Body of pancreas (tissue), 4 donors: ENCODE measurements around the gene GOLGA8S.

Experiments used
- POLR2A ChIP-seq, 3 donors: fragments of 450-650 bp; IDR thresholded peaks; one replicate each; pipeline ENCODE4 v1.6.1; 2016; ENCODE audit warnings: antibody characterized with exemption in 3 of 3, mild to moderate bottlenecking in 2 of 3
- TF ChIP-seq, protein P1 (sequence below), 7 experiments: fragments of 450-650 bp in 4 of 7; fragments of 200-600 bp in 3 of 7; sonication (generic) in 3 of 7; IDR thresholded peaks; one replicate each; pipeline ENCODE4 v1.5.1; 2016 to 2019; ENCODE audit warnings: antibody characterized with exemption in 7 of 7

DNA sequence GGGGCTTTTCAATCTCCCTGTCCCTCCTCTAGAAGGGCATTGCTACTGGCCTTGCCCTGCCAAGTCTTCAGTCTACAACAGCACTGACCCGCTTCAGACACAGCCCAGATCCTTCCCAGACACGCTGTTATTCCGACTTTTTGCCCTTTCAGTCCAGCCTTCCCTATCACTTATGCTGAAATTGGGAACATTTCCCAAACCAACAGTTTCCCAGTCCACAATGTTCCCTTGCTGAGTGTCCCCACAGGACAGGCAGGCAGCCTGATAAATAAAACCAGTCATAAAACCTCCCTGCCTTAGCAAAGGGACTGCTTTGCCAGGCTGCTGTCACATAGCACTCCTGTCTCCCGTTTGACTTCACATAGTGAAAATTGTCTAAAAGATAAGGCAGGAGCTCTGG, 49.0 kb downstream of the GOLGA8S start:
- TF ChIP-seq, protein P1, sequence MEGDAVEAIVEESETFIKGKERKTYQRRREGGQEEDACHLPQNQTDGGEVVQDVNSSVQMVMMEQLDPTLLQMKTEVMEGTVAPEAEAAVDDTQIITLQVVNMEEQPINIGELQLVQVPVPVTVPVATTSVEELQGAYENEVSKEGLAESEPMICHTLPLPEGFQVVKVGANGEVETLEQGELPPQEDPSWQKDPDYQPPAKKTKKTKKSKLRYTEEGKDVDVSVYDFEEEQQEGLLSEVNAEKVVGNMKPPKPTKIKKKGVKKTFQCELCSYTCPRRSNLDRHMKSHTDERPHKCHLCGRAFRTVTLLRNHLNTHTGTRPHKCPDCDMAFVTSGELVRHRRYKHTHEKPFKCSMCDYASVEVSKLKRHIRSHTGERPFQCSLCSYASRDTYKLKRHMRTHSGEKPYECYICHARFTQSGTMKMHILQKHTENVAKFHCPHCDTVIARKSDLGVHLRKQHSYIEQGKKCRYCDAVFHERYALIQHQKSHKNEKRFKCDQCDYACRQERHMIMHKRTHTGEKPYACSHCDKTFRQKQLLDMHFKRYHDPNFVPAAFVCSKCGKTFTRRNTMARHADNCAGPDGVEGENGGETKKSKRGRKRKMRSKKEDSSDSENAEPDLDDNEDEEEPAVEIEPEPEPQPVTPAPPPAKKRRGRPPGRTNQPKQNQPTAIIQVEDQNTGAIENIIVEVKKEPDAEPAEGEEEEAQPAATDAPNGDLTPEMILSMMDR (IDR thresholded peaks at IDR 0.05): no peak
- TF ChIP-seq POLR2A (IDR thresholded peaks at IDR 0.05): no peak
